Natural killer cell treated with Interleukin-12 subunit alpha and Interleukin-12 subunit beta and Interleukin-15 and Interleukin-18, amount 100 ng/mL, for 72 hours (primary cell): ENCODE data around the gene COTL1. TPM values are rescaled to one million over a fixed set of nuclear protein-coding genes. Genes with fewer than 3 reads are reported as not detected.

ENCODE experiments used
- ATAC-seq, 2 donors: fragments of 150-1000 bp; cut with Tn5 transposase in 1 of 2; sonication (Bioruptor Pico), chemical (Tn5 transposase) in 1 of 2; 2 replicates each; pipeline ENCODE4 v1.10.0; 2021
- DNase-seq: peaks from one replicate; pipeline ENCODE4 v3.0.0; 2022; ENCODE audit warnings: low spot score
- H3K27ac Mint-ChIP-seq, 2 donors: 1 replicate in 1 of 2; 2 replicates in 1 of 2; pipeline ENCODE4 v1.8.0; 2022; ENCODE audit warnings: mixed read lengths in 2 of 2, mild to moderate bottlenecking in 1 of 2, moderate library complexity in 1 of 2
- H3K27me3 Mint-ChIP-seq, 2 donors: 1 replicate in 1 of 2; 2 replicates in 1 of 2; pipeline ENCODE4 v1.8.0; 2022; ENCODE audit warnings: mixed read lengths in 2 of 2
- H3K36me3 Mint-ChIP-seq: one replicate; pipeline ENCODE4 v1.8.0; 2022; ENCODE audit warnings: mixed read lengths
- H3K4me1 Mint-ChIP-seq, 2 donors: 1 replicate in 1 of 2; 2 replicates in 1 of 2; pipeline ENCODE4 v1.8.0; 2022; ENCODE audit warnings: low read depth in 2 of 2, mixed read lengths in 2 of 2, mild to moderate bottlenecking in 1 of 2
- H3K4me3 Mint-ChIP-seq: one replicate; pipeline ENCODE4 v1.8.0; 2022; ENCODE audit warnings: mixed read lengths
- H3K9me3 Mint-ChIP-seq: 2 replicates; pipeline ENCODE4 v1.8.0; 2022; ENCODE audit warnings: mixed read lengths
- total RNA-seq, 2 donors: library from RNA; stranded (reverse); gene quantifications; one replicate each; pipeline ENCODE4 v1.2.3, GENCODE V29; 2022

COTL1 gene
- total RNA-seq, 2 donors from 2014 or later: 128 to 154 TPM

DNA sequence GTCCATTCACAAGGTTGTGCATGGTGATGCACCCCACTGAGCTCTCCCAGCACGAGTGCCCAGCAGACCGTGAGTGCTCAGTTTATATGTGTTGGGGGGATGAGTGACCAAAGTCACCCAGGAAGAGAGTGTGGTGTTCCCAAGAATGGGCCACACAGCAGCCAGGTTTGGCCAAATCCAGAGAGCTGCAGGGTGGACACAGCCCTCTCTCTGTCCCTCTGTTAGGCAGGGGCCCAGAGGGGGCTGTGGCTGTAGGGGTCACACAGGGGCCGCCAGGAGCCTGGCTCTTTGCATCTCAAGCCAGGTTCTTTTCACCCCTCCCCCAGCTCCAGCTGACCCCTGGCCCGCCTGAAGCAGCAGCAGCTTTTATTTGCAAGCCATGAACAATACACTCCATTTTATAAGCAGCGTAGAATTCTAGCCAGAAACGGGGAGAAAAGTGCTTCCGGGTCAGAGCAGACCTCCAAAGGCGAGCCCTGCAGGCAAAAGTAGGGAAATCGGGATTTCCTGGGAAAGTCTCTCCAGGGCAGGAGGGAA, 13.3 kb downstream of the COTL1 start:
- H3K27ac Mint-ChIP-seq: no peak overlapping the region
- no peaks in the 10 kb centered on the region for H3K9me3 Mint-ChIP-seq
- H3K4me1 Mint-ChIP-seq: peaks cover 39 to 56% of the 10 kb centered on the region in 2 donors
- ATAC-seq: no peak
- DNase-seq: no peak
- H3K4me3 Mint-ChIP-seq: no peak overlapping the region
- peaks cover 0 to 21% of the 10 kb centered on the region in 2 donors for H3K27me3 Mint-ChIP-seq
- H3K36me3 Mint-ChIP-seq: peaks cover 5% of the 10 kb centered on the region

DNA sequence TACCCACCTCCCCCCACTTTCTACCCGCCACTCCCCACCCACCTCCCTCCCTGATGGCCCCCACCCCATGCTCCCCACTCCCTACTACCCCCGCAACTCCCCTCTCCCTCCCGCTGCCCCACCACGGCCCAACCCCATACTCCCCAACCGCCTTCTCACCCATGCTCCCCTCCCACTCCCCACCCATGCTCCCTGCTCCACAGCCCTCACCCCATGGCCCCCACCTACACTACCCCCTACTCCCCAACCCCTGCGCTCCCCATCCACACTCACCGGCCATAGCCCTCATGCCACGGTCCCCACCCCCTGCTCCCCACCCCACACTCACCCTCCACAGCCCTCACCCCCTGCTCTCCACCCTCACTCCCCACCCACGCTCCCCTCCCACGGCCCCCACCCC, 13.9 kb downstream of the COTL1 start:
- Mint-ChIP-seq H3K4me1 (peaks cover 39 to 56% of the 10 kb centered on the region in 2 donors), H3K9me3 (no peaks in the 10 kb centered on the region), H3K27me3 (peaks cover 0 to 24% of the 10 kb centered on the region in 2 donors), H3K36me3 (peaks cover 5% of the 10 kb centered on the region), H3K4me3 (no peak overlapping the region), H3K27ac (no peak overlapping the region)
- no peak for DNase-seq
- ATAC-seq: no peak

DNA sequence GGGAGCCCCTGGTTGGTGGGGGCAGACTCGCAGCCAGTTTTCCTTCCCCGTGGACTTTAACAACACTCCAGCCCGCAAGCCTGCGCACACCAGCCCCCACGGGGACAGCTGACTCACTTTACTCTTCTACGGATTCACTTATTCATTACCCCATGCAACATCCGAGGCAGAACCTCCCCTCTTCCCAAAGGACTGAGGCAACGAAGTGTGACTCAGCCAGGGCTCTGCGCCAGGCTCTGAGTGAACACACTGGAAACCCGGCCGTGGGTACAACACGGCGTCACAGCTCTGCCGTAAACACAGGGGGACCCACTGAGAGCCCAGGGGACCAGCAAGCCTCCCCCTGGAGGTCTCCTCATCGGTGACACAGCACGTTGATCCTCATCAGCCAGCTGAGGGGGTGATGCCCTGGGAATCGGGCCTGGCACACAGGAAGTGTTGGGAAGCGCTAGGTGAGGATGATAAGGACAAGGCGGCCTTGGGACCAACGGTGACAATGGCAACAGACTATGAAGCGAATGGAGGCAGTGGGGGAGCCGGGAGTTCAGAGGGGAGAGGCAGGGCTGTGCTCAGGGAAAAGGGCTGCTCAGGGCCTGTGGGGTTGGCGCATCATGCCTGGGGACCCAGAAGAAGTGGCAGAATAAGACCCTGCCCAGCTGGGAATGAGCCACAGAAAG, 14.6 kb downstream of the COTL1 start:
- ATAC-seq (no peak), DNase-seq (no peak)
- Mint-ChIP-seq H3K36me3 (peaks cover 5% of the 10 kb centered on the region), H3K27me3 (peaks cover 0 to 23% of the 10 kb centered on the region in 2 donors), H3K9me3 (no peaks in the 10 kb centered on the region), H3K4me1 (peaks cover 35 to 54% of the 10 kb centered on the region in 2 donors), H3K27ac (peak overlapping the region; percentile 65 to 75), H3K4me3 (peak overlapping the region; percentile 42)

DNA sequence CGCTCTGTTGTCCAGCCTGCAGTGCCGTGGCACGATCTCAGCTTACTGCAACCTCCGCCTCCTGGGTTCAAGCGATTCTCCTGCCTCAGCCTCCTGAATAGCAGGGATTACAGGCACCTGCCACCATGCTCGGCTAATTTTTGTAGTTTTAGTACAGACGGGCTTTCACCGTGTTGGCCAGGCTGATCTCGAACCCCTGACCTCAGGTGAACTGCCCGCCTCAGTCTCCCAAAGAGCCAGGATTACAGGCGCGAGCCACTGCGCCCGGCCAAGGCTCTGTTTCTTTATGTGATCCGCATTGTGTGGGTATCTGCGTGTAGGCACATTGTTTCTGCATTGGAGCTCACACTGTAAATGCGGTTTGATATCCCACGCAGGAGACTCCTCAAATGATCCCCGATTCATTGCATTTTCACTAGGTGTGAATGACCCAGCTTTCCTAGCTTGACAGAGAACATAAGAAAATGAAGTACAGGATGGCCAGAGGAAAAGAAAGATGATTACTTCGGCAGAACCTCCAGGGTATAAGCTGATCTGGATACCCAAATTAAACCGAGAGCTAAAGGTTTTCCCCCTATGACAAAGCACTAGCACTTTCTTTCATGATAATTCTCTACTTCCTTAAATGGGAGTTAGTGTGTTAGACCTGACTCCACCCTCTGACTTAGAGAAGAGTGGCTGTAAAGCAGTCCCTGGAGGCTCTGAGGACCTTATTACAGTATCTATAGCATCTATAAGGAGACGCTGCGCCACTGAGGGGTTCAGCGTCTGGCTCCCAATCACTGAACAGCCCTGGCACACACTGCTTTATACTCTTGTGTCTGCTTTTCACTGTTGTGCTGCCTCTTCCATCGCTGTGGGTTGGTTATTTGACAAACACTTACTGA, 17.3 kb downstream of the COTL1 start:
- H3K27ac Mint-ChIP-seq: peak overlapping the region; percentile 96 to 100
- H3K27me3 Mint-ChIP-seq: peaks cover 8 to 20% of the 10 kb centered on the region in 2 donors
- no peaks in the 10 kb centered on the region for H3K9me3 Mint-ChIP-seq
- peaks cover 40 to 50% of the 10 kb centered on the region in 2 donors for H3K4me1 Mint-ChIP-seq
- ATAC-seq (peak; percentile 63 to 73), DNase-seq (no peak)
- H3K36me3 Mint-ChIP-seq: peaks cover 6% of the 10 kb centered on the region
- H3K4me3 Mint-ChIP-seq: peak overlapping the region; percentile 95

DNA sequence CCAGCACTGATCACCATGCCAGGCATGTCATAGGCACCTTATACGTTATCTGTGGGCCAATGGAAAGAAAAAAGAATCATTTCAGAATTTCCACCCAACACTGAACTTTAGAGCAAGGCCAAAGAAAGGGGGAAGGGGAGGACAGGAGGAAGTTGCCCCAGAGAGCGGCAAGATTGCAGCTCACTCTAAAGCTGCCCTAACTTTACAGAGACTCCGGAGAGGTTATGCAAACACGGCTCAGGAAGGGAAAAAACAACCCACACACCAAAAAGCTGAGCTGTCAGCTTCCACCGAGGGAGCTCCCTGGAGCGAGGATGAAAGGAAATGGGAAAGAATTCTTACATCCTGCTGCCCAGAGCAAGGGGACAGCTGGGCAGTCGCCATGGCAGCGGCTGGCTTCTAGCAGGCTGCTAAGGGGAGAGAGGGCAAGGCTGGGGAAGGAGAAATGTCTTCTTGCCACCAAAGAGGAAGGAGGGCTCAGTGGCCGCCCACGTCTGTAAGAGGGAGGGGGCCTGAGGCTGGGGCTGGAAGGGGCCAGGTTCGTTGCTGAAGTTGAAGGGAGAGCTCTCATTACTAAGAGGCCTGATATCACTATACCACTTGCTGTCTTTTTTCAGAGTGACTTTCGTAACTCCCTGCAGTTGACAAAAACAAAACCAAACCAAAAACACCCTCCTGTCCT, 18.2 kb downstream of the COTL1 start:
- Mint-ChIP-seq H3K36me3 (peaks cover 6% of the 10 kb centered on the region), H3K27me3 (peaks cover 8 to 20% of the 10 kb centered on the region in 2 donors), H3K4me3 (peak overlapping the region; percentile 95), H3K9me3 (no peaks in the 10 kb centered on the region), H3K27ac (peak overlapping the region; percentile 96 to 100), H3K4me1 (peaks cover 49 to 59% of the 10 kb centered on the region in 2 donors)
- ATAC-seq: peak; percentile 65 to 80
- no peak for DNase-seq

DNA sequence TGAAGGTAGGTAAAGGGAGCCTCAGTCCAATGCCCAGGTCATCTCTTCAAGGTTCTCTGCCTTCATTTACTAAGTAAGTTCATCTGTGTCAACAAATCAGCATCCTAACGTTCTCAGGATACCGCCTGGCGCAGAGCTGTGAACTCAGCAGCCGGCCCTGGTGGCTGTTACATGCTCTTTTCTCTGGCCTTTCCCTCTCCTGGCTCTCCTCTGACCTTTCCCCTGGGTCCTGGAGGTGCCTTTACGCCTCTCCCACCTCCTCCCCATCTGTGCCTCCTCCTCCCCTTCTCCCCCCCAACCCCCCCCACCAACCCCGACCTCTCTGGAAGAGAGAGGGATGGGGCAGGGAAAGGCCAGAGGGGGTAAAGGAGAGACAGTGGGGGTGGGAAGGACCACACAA, 19.5 kb downstream of the COTL1 start:
- H3K36me3 Mint-ChIP-seq: peaks cover 11% of the 10 kb centered on the region
- peak overlapping the region; percentile 73 for H3K4me3 Mint-ChIP-seq

DNA sequence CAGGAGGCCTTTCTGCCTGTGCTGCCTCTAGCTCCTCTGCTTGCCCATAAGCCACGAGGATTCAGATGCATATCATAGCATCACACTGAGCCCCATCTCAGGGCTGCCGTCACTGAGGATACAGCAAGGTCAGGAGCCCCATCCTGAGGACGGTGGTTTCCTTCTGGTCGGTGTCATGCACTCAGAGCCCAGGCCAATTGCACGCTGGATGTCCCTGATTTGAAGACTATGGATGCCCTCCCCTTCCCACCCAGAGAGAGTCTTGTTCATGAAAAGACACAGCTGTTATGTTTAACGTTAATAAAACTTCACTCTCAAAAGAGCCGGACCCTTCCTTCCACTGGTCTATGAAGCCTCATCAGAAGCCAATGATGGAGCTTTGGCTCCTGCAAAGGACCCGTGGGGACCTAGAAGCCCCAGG, 19.9 kb downstream of the COTL1 start:
- H3K27ac Mint-ChIP-seq: peak overlapping the region; percentile 96 to 97
- H3K9me3 Mint-ChIP-seq: no peaks in the 10 kb centered on the region
- peaks cover 11% of the 10 kb centered on the region for H3K36me3 Mint-ChIP-seq
- H3K4me3 Mint-ChIP-seq: peak overlapping the region; percentile 73
- peaks cover 56 to 67% of the 10 kb centered on the region in 2 donors for H3K4me1 Mint-ChIP-seq
- no peak for ATAC-seq
- no peak for DNase-seq
- H3K27me3 Mint-ChIP-seq: peaks cover 8 to 18% of the 10 kb centered on the region in 2 donors

More for the DNA sequence above, 19.5 kb downstream of the COTL1 start:
- Mint-ChIP-seq H3K9me3 (no peaks in the 10 kb centered on the region), H3K27ac (peak overlapping the region; percentile 96 to 97), H3K4me1 (peaks cover 56 to 69% of the 10 kb centered on the region in 2 donors), H3K27me3 (peaks cover 8 to 22% of the 10 kb centered on the region in 2 donors)
- ATAC-seq (no peak), DNase-seq (no peak)

DNA sequence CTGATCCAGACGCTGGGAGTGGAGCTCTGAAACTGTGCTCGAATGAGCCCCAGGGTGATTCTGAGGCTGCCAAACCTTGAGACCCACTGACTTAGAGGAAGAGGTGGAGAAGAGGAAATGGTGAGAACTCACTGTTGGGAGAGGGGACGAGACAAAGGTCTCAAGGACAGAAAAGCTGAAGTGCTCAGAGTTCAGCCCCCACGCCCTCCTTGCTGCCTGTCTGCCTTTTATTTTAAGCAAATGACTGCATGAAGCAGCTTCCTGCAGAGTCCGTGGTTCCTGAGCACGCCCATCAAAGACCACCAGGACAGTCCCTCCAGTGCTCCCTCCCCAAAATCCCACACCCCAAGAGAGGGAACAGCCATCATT, 20.4 kb downstream of the COTL1 start:
- ATAC-seq (no peak), DNase-seq (no peak)
- H3K27ac Mint-ChIP-seq: peak overlapping the region; percentile 96 to 97
- peaks cover 8 to 18% of the 10 kb centered on the region in 2 donors for H3K27me3 Mint-ChIP-seq
- no peaks in the 10 kb centered on the region for H3K9me3 Mint-ChIP-seq
- peaks cover 11% of the 10 kb centered on the region for H3K36me3 Mint-ChIP-seq
- peaks cover 58 to 71% of the 10 kb centered on the region in 2 donors for H3K4me1 Mint-ChIP-seq
- peak overlapping the region; percentile 73 for H3K4me3 Mint-ChIP-seq

DNA sequence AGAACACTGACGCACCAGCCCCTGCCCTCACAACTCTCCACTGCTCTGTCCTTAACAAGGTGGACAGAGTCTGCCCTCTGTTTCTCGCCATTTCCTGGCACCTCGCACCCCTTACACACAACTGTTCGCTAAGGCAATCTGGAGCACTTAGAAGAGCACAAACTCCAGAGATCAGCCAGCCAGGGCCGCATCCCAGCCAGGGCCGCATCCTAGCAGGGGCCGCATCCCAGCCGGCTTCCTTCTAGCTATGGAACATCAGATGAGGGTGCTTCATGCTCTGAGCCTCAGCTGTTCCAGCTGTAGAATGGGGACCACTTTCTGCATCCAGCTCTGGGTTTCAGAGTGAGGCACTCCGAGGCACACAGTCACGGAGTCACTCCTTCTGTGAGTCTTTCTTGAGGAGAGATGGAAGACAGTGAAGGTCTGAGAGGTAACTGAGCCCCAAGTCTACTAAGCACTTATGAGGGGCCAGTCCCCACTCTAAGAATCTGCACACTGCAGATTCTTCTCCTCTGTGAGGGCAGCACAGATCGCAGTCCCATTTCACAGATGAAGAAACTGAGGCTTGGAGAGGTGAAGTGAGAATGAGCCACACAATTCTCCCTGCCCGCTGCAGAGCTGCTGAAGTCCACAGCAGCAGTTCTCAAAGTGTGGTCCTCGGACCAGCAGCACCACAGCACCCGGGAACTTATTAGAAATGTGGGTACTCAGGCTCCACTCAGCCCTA, 20.9 kb downstream of the COTL1 start:
- peaks cover 58 to 77% of the 10 kb centered on the region in 2 donors for H3K4me1 Mint-ChIP-seq
- H3K36me3 Mint-ChIP-seq: peaks cover 11% of the 10 kb centered on the region
- H3K4me3 Mint-ChIP-seq: peak overlapping the region; percentile 73
- ATAC-seq: no peak
- no peak for DNase-seq
- peak overlapping the region; percentile 96 to 97 for H3K27ac Mint-ChIP-seq
- no peaks in the 10 kb centered on the region for H3K9me3 Mint-ChIP-seq
- H3K27me3 Mint-ChIP-seq: peaks cover 8 to 18% of the 10 kb centered on the region in 2 donors

DNA sequence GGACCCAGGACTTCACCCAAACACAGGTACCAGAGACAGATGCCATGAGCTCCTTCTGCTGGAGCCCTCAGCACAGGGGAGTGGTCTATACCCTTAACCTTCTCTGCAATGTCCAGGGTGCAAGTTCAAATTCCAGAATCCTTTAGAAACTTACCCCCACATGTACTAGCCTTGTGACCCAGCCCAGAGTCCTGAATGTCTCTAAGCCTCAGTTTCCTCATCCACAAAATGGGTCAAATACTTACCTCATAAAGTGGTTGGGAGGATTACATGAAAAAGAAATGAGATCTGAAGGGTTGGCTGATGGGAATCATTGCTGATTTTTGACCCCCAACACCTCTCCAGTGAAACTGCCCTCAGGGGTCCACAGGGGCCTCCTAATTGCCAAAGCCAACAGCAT, 21.7 kb downstream of the COTL1 start:
- H3K4me3 Mint-ChIP-seq: peak overlapping the region; percentile 73

DNA sequence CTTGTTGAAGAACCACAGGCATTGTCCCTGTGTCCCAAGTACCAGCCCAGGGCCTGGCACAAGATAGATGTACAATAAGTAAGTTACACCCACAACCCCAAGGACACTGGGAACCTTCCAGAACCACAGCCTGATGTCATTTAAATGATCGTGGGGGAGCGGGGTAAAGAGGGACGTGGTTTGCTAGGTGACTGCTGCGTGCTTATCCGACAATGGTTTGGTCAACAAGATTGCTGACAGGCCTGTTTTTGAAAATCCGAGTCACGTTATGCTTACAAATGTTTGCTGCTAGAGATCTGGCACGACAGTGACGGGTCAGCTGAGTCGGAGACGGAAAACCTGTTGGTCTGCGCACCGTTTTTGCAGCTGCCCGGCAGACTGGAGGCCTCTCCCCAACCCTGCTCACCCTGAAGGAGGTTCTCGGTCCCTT, 22.8 kb downstream of the COTL1 start:
- DNase-seq: no peak
- Mint-ChIP-seq H3K36me3 (peaks cover 11% of the 10 kb centered on the region), H3K27me3 (peaks cover 8 to 12% of the 10 kb centered on the region in 2 donors), H3K9me3 (no peaks in the 10 kb centered on the region), H3K27ac (peak overlapping the region; percentile 96 to 97), H3K4me3 (peak overlapping the region; percentile 86), H3K4me1 (peaks cover 48 to 65% of the 10 kb centered on the region in 2 donors)
- ATAC-seq: no peak

More for the DNA sequence above, 21.7 kb downstream of the COTL1 start:
- peaks cover 57 to 76% of the 10 kb centered on the region in 2 donors for H3K4me1 Mint-ChIP-seq
- H3K27ac Mint-ChIP-seq: peak overlapping the region; percentile 96 to 97
- H3K27me3 Mint-ChIP-seq: peaks cover 8 to 17% of the 10 kb centered on the region in 2 donors
- no peak for DNase-seq
- no peaks in the 10 kb centered on the region for H3K9me3 Mint-ChIP-seq
- H3K36me3 Mint-ChIP-seq: peaks cover 11% of the 10 kb centered on the region
- no peak for ATAC-seq

DNA sequence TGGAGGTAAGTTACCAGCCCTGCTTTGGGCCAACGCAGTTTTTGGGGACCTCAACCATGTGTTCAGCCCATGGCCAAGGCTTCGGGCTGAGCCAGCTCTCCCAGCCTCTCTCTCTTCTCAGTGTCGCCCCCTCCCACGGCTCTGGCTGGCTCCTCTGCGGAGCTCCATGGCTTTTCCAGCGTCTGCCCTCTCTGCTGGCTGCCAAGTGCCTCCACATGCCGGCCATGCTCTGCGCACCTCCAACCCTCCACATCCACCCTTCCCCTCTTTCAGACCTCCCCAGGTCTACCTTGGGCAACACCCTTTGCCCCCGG, 23.2 kb downstream of the COTL1 start:
- peaks cover 8 to 12% of the 10 kb centered on the region in 2 donors for H3K27me3 Mint-ChIP-seq
- H3K4me1 Mint-ChIP-seq: peaks cover 44 to 61% of the 10 kb centered on the region in 2 donors
- DNase-seq (no peak), ATAC-seq (no peak)
- peaks cover 11% of the 10 kb centered on the region for H3K36me3 Mint-ChIP-seq
- H3K9me3 Mint-ChIP-seq: no peaks in the 10 kb centered on the region
- peak overlapping the region; percentile 86 for H3K4me3 Mint-ChIP-seq
- H3K27ac Mint-ChIP-seq: peak overlapping the region; percentile 96 to 97
